MM.1S (cell line): ENCODE measurements around the gene KIF18B.

ENCODE experiments used
- DNase-seq: peaks from one replicate; pipeline ENCODE4 v3.0.0-alpha.2; 2015
- H2AFZ ChIP-seq: fragments of 300-600 bp; sonication (generic); 2 replicates; pipeline ENCODE4 v1.6.0; 2016; ENCODE audit warnings: antibody characterized with exemption, low read length
- H3F3A ChIP-seq: fragments of 300-600 bp; sonication (generic); 2 replicates; pipeline ENCODE4 v1.6.1; 2016; ENCODE audit warnings: mild to moderate bottlenecking, antibody characterized with exemption, low read length, moderate library complexity, mixed read lengths; ENCODE audit not compliant: insufficient read depth
- H3K27ac ChIP-seq: fragments of 300-600 bp; sonication (generic); 2 replicates; pipeline ENCODE4 v1.5.1; 2016; ENCODE audit warnings: mild to moderate bottlenecking, low read length
- H3K27me3 ChIP-seq: fragments of 300-600 bp; sonication (generic); replicated peaks from 2 replicates; pipeline ENCODE4 v1.6.0; 2016; ENCODE audit warnings: low read length; ENCODE audit not compliant: insufficient read depth
- H3K36me3 ChIP-seq: fragments of 300-600 bp; sonication (generic); replicated peaks from 2 replicates; pipeline ENCODE4 v1.6.1; 2016; ENCODE audit warnings: mild to moderate bottlenecking, low read length, mixed read lengths; ENCODE audit not compliant: insufficient read depth
- H3K4me1 ChIP-seq: fragments of 300-600 bp; sonication (generic); 2 replicates; pipeline ENCODE4 v1.6.1; 2016; ENCODE audit warnings: low read length, mixed read lengths
- H3K4me2 ChIP-seq: fragments of 300-600 bp; sonication (generic); 2 replicates; pipeline ENCODE4 v1.6.0; 2016; ENCODE audit warnings: low read depth, low read length
- H3K4me3 ChIP-seq: fragments of 300-600 bp; sonication (generic); 2 replicates; pipeline ENCODE4 v1.5.1; 2016; ENCODE audit warnings: low read length, mixed read lengths
- H3K79me2 ChIP-seq: fragments of 300-600 bp; sonication (generic); 2 replicates; pipeline ENCODE4 v1.6.1; 2016; ENCODE audit warnings: mixed run types, low read length, mixed read lengths
- H3K9ac ChIP-seq: fragments of 300-600 bp; sonication (generic); 2 replicates; pipeline ENCODE4 v1.6.1; 2016; ENCODE audit warnings: low read length, mixed read lengths
- H3K9me2 ChIP-seq: fragments of 300-600 bp; sonication (generic); replicated peaks from 2 replicates; pipeline ENCODE4 v1.6.1; 2016; ENCODE audit warnings: mild to moderate bottlenecking, low read length, mixed read lengths; ENCODE audit not compliant: insufficient read depth
- H3K9me3 ChIP-seq: fragments of 300-600 bp; sonication (generic); replicated peaks from 2 replicates; pipeline ENCODE4 v1.6.1; 2016; ENCODE audit warnings: mild to moderate bottlenecking, low read length, mixed read lengths; ENCODE audit not compliant: insufficient read depth
- H4K20me1 ChIP-seq: fragments of 300-600 bp; sonication (generic); 2 replicates; pipeline ENCODE4 v1.6.1; 2016; ENCODE audit warnings: mild to moderate bottlenecking, low read length, moderate library complexity, mixed read lengths; ENCODE audit not compliant: insufficient read depth
- EZH2 ChIP-seq: fragments of 300-600 bp; sonication (generic); optimal IDR thresholded peaks from 2 replicates; pipeline ENCODE3; 2017; ENCODE audit warnings: low read depth, mild to moderate bottlenecking, antibody characterized with exemption, low read length, mixed read lengths
- EZH2phosphoT487 ChIP-seq: fragments of 300-600 bp; sonication (generic); IDR thresholded peaks from 2 replicates; pipeline ENCODE4 v1.6.1; 2018; ENCODE audit warnings: antibody characterized with exemption, low read length
- TF ChIP-seq, protein P1 (sequence below): fragments of 300-600 bp; sonication (generic); IDR thresholded peaks from 2 replicates; pipeline ENCODE4 v1.5.1; 2016; ENCODE audit warnings: antibody characterized with exemption, low read length, mixed read lengths

The KIF18B gene

DNA sequence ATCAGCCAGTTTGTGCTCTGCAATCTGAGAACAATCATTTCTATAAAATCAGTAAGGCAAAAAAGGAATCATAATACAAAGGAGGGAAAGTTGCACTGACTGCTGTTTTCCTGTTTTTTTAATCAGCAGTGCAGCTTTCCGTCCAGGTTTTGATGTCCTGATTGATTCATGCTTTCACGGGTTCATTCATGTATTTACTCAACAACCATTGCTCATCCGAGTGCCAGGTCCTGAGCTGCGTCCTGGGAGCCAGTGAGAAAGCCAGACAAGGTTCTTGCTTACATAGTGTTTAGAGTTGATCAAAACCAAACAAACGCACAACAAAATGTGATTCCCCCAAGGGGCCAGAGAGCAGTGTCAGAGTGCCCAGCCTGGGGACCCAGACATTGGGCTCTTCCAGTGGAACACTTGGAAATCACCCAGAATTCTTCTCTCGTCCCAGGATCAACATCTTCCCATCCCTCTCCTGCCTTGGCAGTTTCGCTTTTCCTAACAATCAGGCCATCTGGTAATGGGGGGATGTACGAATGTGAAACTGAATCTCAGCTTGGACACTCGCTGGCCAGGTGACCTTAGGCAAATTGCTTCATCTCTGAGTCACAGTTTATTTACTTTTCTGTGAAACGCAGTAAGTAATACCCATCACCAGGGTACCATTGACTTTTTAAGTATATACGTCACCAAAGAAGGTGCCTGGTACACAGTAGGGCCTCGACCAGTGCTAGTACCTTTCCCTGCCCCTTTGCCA is 33.8 kb upstream of the KIF18B start:
- no peak overlapping the region for H3K4me3 ChIP-seq
- H3K9me2 ChIP-seq: no peaks in the 10 kb centered on the region
- H3K4me2 ChIP-seq: no peak overlapping the region
- no peaks in the 10 kb centered on the region for H3K79me2 ChIP-seq
- TF ChIP-seq EZH2phosphoT487: no peak
- TF ChIP-seq, protein P1, sequence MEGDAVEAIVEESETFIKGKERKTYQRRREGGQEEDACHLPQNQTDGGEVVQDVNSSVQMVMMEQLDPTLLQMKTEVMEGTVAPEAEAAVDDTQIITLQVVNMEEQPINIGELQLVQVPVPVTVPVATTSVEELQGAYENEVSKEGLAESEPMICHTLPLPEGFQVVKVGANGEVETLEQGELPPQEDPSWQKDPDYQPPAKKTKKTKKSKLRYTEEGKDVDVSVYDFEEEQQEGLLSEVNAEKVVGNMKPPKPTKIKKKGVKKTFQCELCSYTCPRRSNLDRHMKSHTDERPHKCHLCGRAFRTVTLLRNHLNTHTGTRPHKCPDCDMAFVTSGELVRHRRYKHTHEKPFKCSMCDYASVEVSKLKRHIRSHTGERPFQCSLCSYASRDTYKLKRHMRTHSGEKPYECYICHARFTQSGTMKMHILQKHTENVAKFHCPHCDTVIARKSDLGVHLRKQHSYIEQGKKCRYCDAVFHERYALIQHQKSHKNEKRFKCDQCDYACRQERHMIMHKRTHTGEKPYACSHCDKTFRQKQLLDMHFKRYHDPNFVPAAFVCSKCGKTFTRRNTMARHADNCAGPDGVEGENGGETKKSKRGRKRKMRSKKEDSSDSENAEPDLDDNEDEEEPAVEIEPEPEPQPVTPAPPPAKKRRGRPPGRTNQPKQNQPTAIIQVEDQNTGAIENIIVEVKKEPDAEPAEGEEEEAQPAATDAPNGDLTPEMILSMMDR: no peak
- no peaks in the 10 kb centered on the region for H3K4me1 ChIP-seq
- H3K9me3 ChIP-seq: no peaks in the 10 kb centered on the region
- no peak overlapping the region for H3K9ac ChIP-seq
- H4K20me1 ChIP-seq: no peaks in the 10 kb centered on the region
- H3K36me3 ChIP-seq: no peaks in the 10 kb centered on the region
- H3K27me3 ChIP-seq: peaks cover 53% of the 10 kb centered on the region
- H2AFZ ChIP-seq: no peak overlapping the region
- no peaks in the 10 kb centered on the region for H3F3A ChIP-seq
- no peak overlapping the region for H3K27ac ChIP-seq
- no peak for DNase-seq

DNA sequence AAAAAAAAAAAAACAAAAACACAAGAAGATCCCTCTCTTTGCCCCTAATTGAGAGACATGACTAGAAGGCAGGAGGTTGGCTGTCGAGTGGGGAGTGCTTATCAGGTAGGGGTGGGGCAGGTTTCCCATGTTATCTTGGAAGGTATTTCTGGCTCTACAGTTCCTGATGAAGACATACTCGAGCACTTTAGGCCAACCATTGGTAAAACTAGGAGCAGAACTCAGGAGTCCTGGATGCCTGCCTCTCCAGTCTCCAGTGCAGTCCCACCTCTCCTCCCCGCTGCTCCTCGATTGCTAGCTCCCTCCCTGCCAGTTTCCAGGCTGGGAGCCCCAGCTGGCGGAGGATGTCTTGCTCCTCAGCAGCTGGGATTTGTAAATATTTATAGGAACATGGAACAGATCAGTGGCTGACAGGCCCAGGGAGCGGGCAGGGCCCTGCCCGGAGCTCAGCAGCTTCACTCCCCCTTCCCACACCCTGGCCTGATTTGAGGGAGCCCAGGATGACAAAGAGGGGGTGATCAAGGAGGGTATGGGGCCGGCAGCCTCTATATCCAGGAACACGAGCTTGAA is 31.9 kb upstream of the KIF18B start:
- no peak for DNase-seq
- no peak for TF ChIP-seq EZH2
- no peak for TF ChIP-seq EZH2phosphoT487
- TF ChIP-seq, protein P1: no peak
- no peaks in the 10 kb centered on the region for H3K36me3 ChIP-seq
- H3K27ac ChIP-seq: no peak overlapping the region
- H3K79me2 ChIP-seq: no peaks in the 10 kb centered on the region
- no peak overlapping the region for H2AFZ ChIP-seq
- H3K27me3 ChIP-seq: peaks cover 62% of the 10 kb centered on the region
- H3K4me1 ChIP-seq: no peaks in the 10 kb centered on the region
- no peaks in the 10 kb centered on the region for H4K20me1 ChIP-seq
- H3K4me3 ChIP-seq: no peak overlapping the region
- no peak overlapping the region for H3K9ac ChIP-seq
- no peaks in the 10 kb centered on the region for H3K9me2 ChIP-seq
- H3K9me3 ChIP-seq: no peaks in the 10 kb centered on the region
- no peaks in the 10 kb centered on the region for H3F3A ChIP-seq
- H3K4me2 ChIP-seq: no peak overlapping the region

DNA sequence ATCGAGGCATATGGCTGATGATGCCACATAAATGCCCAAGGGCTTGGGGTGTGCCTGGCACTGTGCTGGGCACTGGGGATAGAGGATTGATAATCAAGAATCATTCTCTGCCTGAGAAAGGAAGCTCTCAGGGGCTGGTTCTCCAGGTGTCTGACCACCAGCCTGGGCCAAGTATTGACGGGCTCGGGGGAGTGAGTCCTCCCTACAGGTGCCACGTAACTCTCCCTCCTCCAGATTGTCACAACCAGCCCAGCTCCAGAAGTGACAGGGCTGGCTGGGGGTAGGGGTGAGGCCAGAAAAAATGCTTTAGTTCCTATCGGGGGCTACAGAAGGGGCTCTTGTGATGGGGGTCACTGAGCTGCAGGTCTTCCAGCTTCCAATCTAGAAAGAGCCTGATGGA is 31.2 kb upstream of the KIF18B start:
- Histone ChIP-seq H3K4me3 (no peak overlapping the region), H3K9me2 (no peaks in the 10 kb centered on the region), H3K9me3 (no peaks in the 10 kb centered on the region), H3K36me3 (no peaks in the 10 kb centered on the region), H3K27ac (no peak overlapping the region), H3K79me2 (no peaks in the 10 kb centered on the region), H2AFZ (no peak overlapping the region), H4K20me1 (no peaks in the 10 kb centered on the region), H3F3A (no peaks in the 10 kb centered on the region), H3K4me1 (no peaks in the 10 kb centered on the region), H3K27me3 (peaks cover 66% of the 10 kb centered on the region), H3K9ac (no peak overlapping the region), H3K4me2 (no peak overlapping the region)
- TF ChIP-seq, protein P1: no peak
- TF ChIP-seq EZH2: no peak
- TF ChIP-seq EZH2phosphoT487: no peak
- no peak for DNase-seq
